Measurements from ENCODE around the gene PTPRG.

The PTPRG gene

GRCh38 chr3:61637088-61638051 lies 76.0 kb downstream of the PTPRG start:
- Histone ChIP-seq H3K27me3 (ENCODE audit: control insufficient read depth, low read length) (no peaks in the 10 kb centered on the region), H3K4me3 (ENCODE audit: low read length) (no peak overlapping the region), H3K36me3 (ENCODE audit: control insufficient read depth, low read length) (no peaks in the 10 kb centered on the region), H4K20me1 (ENCODE audit: control insufficient read depth, insufficient read depth, low read depth, low read length) (no peaks in the 10 kb centered on the region), H3K79me2 (ENCODE audit: control insufficient read depth, low read length) (no peaks in the 10 kb centered on the region), H3K9me2 (replicated peaks; ENCODE audit: control insufficient read depth, low read length) (no peaks in the 10 kb centered on the region), H3K27ac (ENCODE audit: low read depth, low read length) (no peak overlapping the region), H3K9me3 (ENCODE audit: control insufficient read depth, insufficient read depth, low read length) (no peaks in the 10 kb centered on the region), H3K4me1 (ENCODE audit: control insufficient read depth, low read length) (no peaks in the 10 kb centered on the region), H3F3A (ENCODE audit: control insufficient read depth, insufficient read depth) (no peaks in the 10 kb centered on the region), H3K4me2 (ENCODE audit: low read length) (no peak overlapping the region)
- TF ChIP-seq EZH2phosphoT487 (IDR thresholded peaks at IDR 0.05; ENCODE audit: borderline replicate concordance, low read length) (no peak), CTCF (IDR thresholded peaks at IDR 0.05; ENCODE audit: low read depth, low read length, poor library complexity, severe bottlenecking) (no peak)

- no peak for TF ChIP-seq CTCF (IDR thresholded peaks at IDR 0.05; ENCODE audit: low read depth, low read length, poor library complexity, severe bottlenecking)
- TF ChIP-seq EZH2phosphoT487 (IDR thresholded peaks at IDR 0.05; ENCODE audit: borderline replicate concordance, low read length) = no peak
- H3K27me3 ChIP-seq (ENCODE audit: control insufficient read depth, low read length) = no peaks in the 10 kb centered on the region
- H3K79me2 ChIP-seq (ENCODE audit: control insufficient read depth, low read length) = no peaks in the 10 kb centered on the region
- H3K9me2 ChIP-seq (replicated peaks; ENCODE audit: control insufficient read depth, low read length) = no peaks in the 10 kb centered on the region
- no peak overlapping the region for H3K4me2 ChIP-seq (ENCODE audit: low read length)
- no peaks in the 10 kb centered on the region for H3F3A ChIP-seq (ENCODE audit: control insufficient read depth, insufficient read depth)
- H3K9me3 ChIP-seq (ENCODE audit: control insufficient read depth, insufficient read depth, low read length) = no peaks in the 10 kb centered on the region
- no peak overlapping the region for H3K27ac ChIP-seq (ENCODE audit: low read depth, low read length)
- H4K20me1 ChIP-seq (ENCODE audit: control insufficient read depth, insufficient read depth, low read depth, low read length) = no peaks in the 10 kb centered on the region
- H3K36me3 ChIP-seq (ENCODE audit: control insufficient read depth, low read length) = no peaks in the 10 kb centered on the region
- no peaks in the 10 kb centered on the region for H3K4me1 ChIP-seq (ENCODE audit: control insufficient read depth, low read length)
- H3K4me3 ChIP-seq (ENCODE audit: low read length) = no peak overlapping the region
Observed at GRCh38 chr3:61638741-61639140, 77.4 kb downstream of the PTPRG start.

- no peaks in the 10 kb centered on the region for H3K36me3 ChIP-seq (ENCODE audit: control insufficient read depth, low read length)
- no peak for TF ChIP-seq CTCF (IDR thresholded peaks at IDR 0.05; ENCODE audit: low read depth, low read length, poor library complexity, severe bottlenecking)
- no peak for TF ChIP-seq EZH2phosphoT487 (IDR thresholded peaks at IDR 0.05; ENCODE audit: borderline replicate concordance, low read length)
- H3K4me1 ChIP-seq (ENCODE audit: control insufficient read depth, low read length) = no peaks in the 10 kb centered on the region
- no peaks in the 10 kb centered on the region for H4K20me1 ChIP-seq (ENCODE audit: control insufficient read depth, insufficient read depth, low read depth, low read length)
- H3K9me2 ChIP-seq (replicated peaks; ENCODE audit: control insufficient read depth, low read length) = no peaks in the 10 kb centered on the region
- H3K4me3 ChIP-seq (ENCODE audit: low read length) = no peak overlapping the region
- H3K79me2 ChIP-seq (ENCODE audit: control insufficient read depth, low read length) = no peaks in the 10 kb centered on the region
- H3F3A ChIP-seq (ENCODE audit: control insufficient read depth, insufficient read depth) = no peaks in the 10 kb centered on the region
- H3K27ac ChIP-seq (ENCODE audit: low read depth, low read length) = no peak overlapping the region
- H3K9me3 ChIP-seq (ENCODE audit: control insufficient read depth, insufficient read depth, low read length) = no peaks in the 10 kb centered on the region
- H3K4me2 ChIP-seq (ENCODE audit: low read length) = no peak overlapping the region
- no peaks in the 10 kb centered on the region for H3K27me3 ChIP-seq (ENCODE audit: control insufficient read depth, low read length)
Observed at GRCh38 chr3:61639991-61640390, 78.6 kb downstream of the PTPRG start.

All from DOHH2 (cell line).